Sigmoid colon (tissue), 4 donors: Measurements from ENCODE around the gene ZNF267.

ENCODE experiments used
- EP300 ChIP-seq, 4 donors: sonication (generic); formaldehyde crosslinking; IDR thresholded peaks; one replicate each; pipeline ENCODE4 v1.6.1; 2017; ENCODE audit warnings: antibody characterized with exemption in 4 of 4
- POLR2AphosphoS5 ChIP-seq, 4 donors: sonication (generic); formaldehyde crosslinking; IDR thresholded peaks; one replicate each; pipeline ENCODE4 v1.6.1; 2017; ENCODE audit warnings: antibody characterized with exemption in 4 of 4
- TF ChIP-seq, protein P1 (sequence below), 4 experiments: fragments of 450-650 bp in 3 of 4; fragments of 200-600 bp in 1 of 4; IDR thresholded peaks; one replicate each; pipeline ENCODE4 v1.5.1; 2016 to 2019; ENCODE audit warnings: antibody characterized with exemption in 4 of 4, mild to moderate bottlenecking in 3 of 4, moderate library complexity in 2 of 4

DNA sequence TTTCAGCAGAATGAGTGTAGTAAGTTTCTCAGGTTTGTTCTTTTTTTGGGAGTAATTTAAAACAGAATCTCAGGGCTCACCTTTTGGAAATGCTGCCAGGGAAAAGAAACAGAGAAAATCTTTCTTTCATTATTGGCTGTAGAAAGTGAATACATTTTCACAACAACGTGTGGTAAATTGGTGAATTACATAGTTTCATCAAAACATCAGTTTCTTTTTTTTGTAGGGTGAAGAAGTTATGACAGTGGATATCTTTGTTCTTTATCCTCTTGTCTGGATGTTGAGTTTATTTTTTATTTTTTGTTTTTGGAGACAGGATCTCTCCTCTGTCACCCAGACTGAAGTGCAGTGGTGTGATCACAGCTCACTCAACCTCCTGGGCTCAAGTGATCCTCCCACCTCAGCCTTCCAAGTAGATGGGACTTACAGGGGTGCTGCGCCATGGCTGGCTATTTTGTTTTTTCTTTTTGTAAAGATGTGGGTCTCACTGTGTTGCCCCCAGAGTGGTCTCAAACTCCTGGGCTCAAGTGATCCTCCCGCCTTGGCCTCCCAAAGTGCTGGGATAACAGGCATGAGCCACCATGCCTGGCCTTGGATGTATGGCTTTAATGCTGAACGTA is 2.4 kb downstream of the ZNF267 start:
- no peak for TF ChIP-seq EP300 (IDR thresholded peaks at IDR 0.05)
- TF ChIP-seq POLR2AphosphoS5 (IDR thresholded peaks at IDR 0.05) = no peak
- TF ChIP-seq, protein P1, sequence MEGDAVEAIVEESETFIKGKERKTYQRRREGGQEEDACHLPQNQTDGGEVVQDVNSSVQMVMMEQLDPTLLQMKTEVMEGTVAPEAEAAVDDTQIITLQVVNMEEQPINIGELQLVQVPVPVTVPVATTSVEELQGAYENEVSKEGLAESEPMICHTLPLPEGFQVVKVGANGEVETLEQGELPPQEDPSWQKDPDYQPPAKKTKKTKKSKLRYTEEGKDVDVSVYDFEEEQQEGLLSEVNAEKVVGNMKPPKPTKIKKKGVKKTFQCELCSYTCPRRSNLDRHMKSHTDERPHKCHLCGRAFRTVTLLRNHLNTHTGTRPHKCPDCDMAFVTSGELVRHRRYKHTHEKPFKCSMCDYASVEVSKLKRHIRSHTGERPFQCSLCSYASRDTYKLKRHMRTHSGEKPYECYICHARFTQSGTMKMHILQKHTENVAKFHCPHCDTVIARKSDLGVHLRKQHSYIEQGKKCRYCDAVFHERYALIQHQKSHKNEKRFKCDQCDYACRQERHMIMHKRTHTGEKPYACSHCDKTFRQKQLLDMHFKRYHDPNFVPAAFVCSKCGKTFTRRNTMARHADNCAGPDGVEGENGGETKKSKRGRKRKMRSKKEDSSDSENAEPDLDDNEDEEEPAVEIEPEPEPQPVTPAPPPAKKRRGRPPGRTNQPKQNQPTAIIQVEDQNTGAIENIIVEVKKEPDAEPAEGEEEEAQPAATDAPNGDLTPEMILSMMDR (IDR thresholded peaks at IDR 0.05) = no peak
